ENCODE measurements around the gene RNF149. TPM values are rescaled to one million over a fixed set of nuclear protein-coding genes. Genes with fewer than 3 reads are reported as not detected.

RNF149 gene
- total RNA-seq, 1 donor from 2014 or later, result 47.0 TPM

- Mint-ChIP-seq H3K27ac (no peak overlapping the region), H3K4me1 (ENCODE audit: unreplicated experiment) (peaks cover 12% of the 10 kb centered on the region), H3K27me3 (no peaks in the 10 kb centered on the region), H3K4me3 (no peak overlapping the region), H3K36me3 (peaks cover 12% of the 10 kb centered on the region), H3K9me3 (no peaks in the 10 kb centered on the region)
- TF ChIP-seq CTCF (conservative IDR thresholded peaks at IDR 0.05), result no peak
- DNase-seq (ENCODE audit: extremely low spot score, unreplicated experiment), result no peak
These were observed 15.0 kb downstream of the RNF149 start for GRCh38 chr2:101293544-101293943.

GRCh38 chr2:101291973-101292372 lies 16.5 kb downstream of the RNF149 start:
- H3K27ac Mint-ChIP-seq, result no peak overlapping the region
- DNase-seq (ENCODE audit: extremely low spot score, unreplicated experiment), result no peak
- TF ChIP-seq CTCF (conservative IDR thresholded peaks at IDR 0.05), result no peak
- no peaks in the 10 kb centered on the region for H3K27me3 Mint-ChIP-seq
- peaks cover 12% of the 10 kb centered on the region for H3K36me3 Mint-ChIP-seq
- no peaks in the 10 kb centered on the region for H3K9me3 Mint-ChIP-seq
- H3K4me1 Mint-ChIP-seq (ENCODE audit: unreplicated experiment), result peaks cover 8% of the 10 kb centered on the region
- no peak overlapping the region for H3K4me3 Mint-ChIP-seq

- no peak overlapping the region for H3K27ac Mint-ChIP-seq
- H3K36me3 Mint-ChIP-seq, result peaks cover 9% of the 10 kb centered on the region
- H3K9me3 Mint-ChIP-seq, result no peaks in the 10 kb centered on the region
- no peak for TF ChIP-seq CTCF (conservative IDR thresholded peaks at IDR 0.05)
- H3K4me3 Mint-ChIP-seq, result no peak overlapping the region
- no peaks in the 10 kb centered on the region for H3K27me3 Mint-ChIP-seq
- DNase-seq (ENCODE audit: extremely low spot score, unreplicated experiment), result no peak
- no peaks in the 10 kb centered on the region for H3K4me1 Mint-ChIP-seq (ENCODE audit: unreplicated experiment)
These were observed 17.8 kb downstream of the RNF149 start for GRCh38 chr2:101290711-101291110.

- H3K27ac Mint-ChIP-seq, result no peak overlapping the region
- H3K9me3 Mint-ChIP-seq, result no peaks in the 10 kb centered on the region
- no peak for DNase-seq (ENCODE audit: extremely low spot score, unreplicated experiment)
- H3K36me3 Mint-ChIP-seq, result peaks cover 21% of the 10 kb centered on the region
- no peak overlapping the region for H3K4me3 Mint-ChIP-seq
- no peaks in the 10 kb centered on the region for H3K27me3 Mint-ChIP-seq
- TF ChIP-seq CTCF (conservative IDR thresholded peaks at IDR 0.05), result no peak
- H3K4me1 Mint-ChIP-seq (ENCODE audit: unreplicated experiment), result no peaks in the 10 kb centered on the region
These were observed 21.2 kb downstream of the RNF149 start for GRCh38 chr2:101287303-101287702.

- Mint-ChIP-seq H3K27ac (no peak overlapping the region), H3K9me3 (no peaks in the 10 kb centered on the region), H3K4me3 (no peak overlapping the region), H3K4me1 (ENCODE audit: unreplicated experiment) (no peaks in the 10 kb centered on the region), H3K36me3 (peaks cover 24% of the 10 kb centered on the region), H3K27me3 (no peaks in the 10 kb centered on the region)
- DNase-seq (ENCODE audit: extremely low spot score, unreplicated experiment), result no peak
- TF ChIP-seq CTCF (conservative IDR thresholded peaks at IDR 0.05), result no peak
These were observed 21.8 kb downstream of the RNF149 start for GRCh38 chr2:101286684-101287083.

GRCh38 chr2:101282980-101283379 lies 25.5 kb downstream of the RNF149 start:
- DNase-seq (ENCODE audit: extremely low spot score, unreplicated experiment), result no peak
- Mint-ChIP-seq H3K27me3 (no peaks in the 10 kb centered on the region), H3K36me3 (peaks cover 47% of the 10 kb centered on the region), H3K4me1 (ENCODE audit: unreplicated experiment) (peaks cover 6% of the 10 kb centered on the region), H3K9me3 (no peaks in the 10 kb centered on the region), H3K27ac (no peak overlapping the region), H3K4me3 (no peak overlapping the region)
- TF ChIP-seq CTCF (conservative IDR thresholded peaks at IDR 0.05), result no peak
